ENCODE measurements around the gene CTF1. TPM values are rescaled to one million over a fixed set of nuclear protein-coding genes. Genes with fewer than 3 reads are reported as not detected.

The CTF1 gene
- total and polyA plus RNA-seq, 2 donors (not counting 1 experiment from before 2014, with no cell fraction given) = 0.78 to 0.81 TPM

- Histone ChIP-seq H3K4me1 (ENCODE audit: control insufficient read depth in 2 of 2, insufficient read depth in 2 of 2, low read length in 2 of 2) (peaks cover 0 to 21% of the 10 kb centered on the region in 2 donors), H3K27me3 (replicated peaks in 1 of 4; ENCODE audit: control extremely low read depth in 1 of 4, control insufficient read depth in 3 of 4, insufficient read depth in 4 of 4, low read length in 3 of 4) (no peaks in the 10 kb centered on the region), H3K4me3 (ENCODE audit: control extremely low read depth in 1 of 5, extremely low read depth in 1 of 5, insufficient read depth in 1 of 5, low read depth in 2 of 5, low read length in 4 of 5) (peak within 1 kb of the TSS; percentile 80 to 100 (median 98)), H3K79me2 (ENCODE audit: control insufficient read depth, insufficient read depth, low read length) (no peaks in the 10 kb centered on the region), H2AFZ (ENCODE audit: insufficient read depth, low read depth, low read length, poor library complexity, severe bottlenecking) (peak within 1 kb of the TSS; percentile 95), H3K9me3 (ENCODE audit: control extremely low read depth in 1 of 3, control insufficient read depth in 2 of 3, insufficient read depth in 1 of 3, low read length in 2 of 3) (no peaks in the 10 kb centered on the region), H3K9ac (ENCODE audit: low read length) (peak within 1 kb of the TSS; percentile 90), H3K27ac (ENCODE audit: low read length in 2 of 2) (peak within 1 kb of the TSS; percentile 97 to 99), H3K36me3 (replicated peaks in 1 of 2; ENCODE audit: control extremely low read depth in 1 of 2, control insufficient read depth in 1 of 2, extremely low read depth in 1 of 2, insufficient read depth in 2 of 2, low read length in 1 of 2) (no peaks in the 10 kb centered on the region), H3K4me2 (replicated peaks; ENCODE audit: low read depth, low read length, poor library complexity, severe bottlenecking) (peak within 1 kb of the TSS; percentile 92), H4K20me1 (ENCODE audit: control insufficient read depth, insufficient read depth, low read length, poor library complexity, severe bottlenecking) (no peaks in the 10 kb centered on the region)
- ATAC-seq (ENCODE audit: low read depth) (no peak), DNase-seq (no peak)
- Mint-ChIP-seq H3K27me3 (no peaks in the 10 kb centered on the region), H3K27ac (peak within 1 kb of the TSS; percentile 100), H3K4me3 (peak within 1 kb of the TSS; percentile 100), H3K4me1 (peaks cover 19% of the 10 kb centered on the region), H3K9me3 (ENCODE audit: insufficient read depth) (no peaks in the 10 kb centered on the region)
- POLR2A ChIA-PET = interaction anchor here (0.6 to 1.1 kb wide), 4 partner anchors 49 to 789 kb away, joined by 3 to 10 read pairs (median 4); partner anchors contain the start of gene KAT8
- no peak for TF ChIP-seq EZH2 (IDR thresholded peaks at IDR 0.05; ENCODE audit: borderline replicate concordance, insufficient read depth, low read depth, low read length, poor library complexity, severe bottlenecking)
- no peak for TF ChIP-seq CTCF (IDR thresholded peaks at IDR 0.05)
- WGBS (ENCODE audit: insufficient coverage) = 0% methylated on average over 1 of the region's 31 CpGs
- CTCF ChIA-PET = interaction anchor here (5.0 kb wide), 1 partner anchor 19 kb away, joined by 23 read pairs; no protein-coding TSS in a partner anchor
- intact Hi-C loops (cut with micrococcal nuclease) = loop anchor here (1.0 to 2.0 kb wide), 7 partner anchors 25 to 1999 kb away; partner anchors contain the start of genes ORAI3, RABEP2, SETD1A and TBC1D10B
These were observed 27.2 kb downstream of the CTF1 start, which contains the start of gene FBXL19 for GRCh38 chr16:30923554-30924075. Gene FBXL19, plus strand, starts transcription at chr16:30923572. Its CDS starts 2,183 bp downstream, at chr16:30925755.
